Fibroblast of lung (primary cell): Measurements from ENCODE around the gene KYAT1. TPM values are rescaled to one million over a fixed set of nuclear protein-coding genes. Genes with fewer than 3 reads are reported as not detected.

Experiments
- DNase-seq, 2 donors: peaks; one replicate each; pipeline versions ENCODE4 v3.0.0 to v3.0.0-alpha.2; 2010; ENCODE audit warnings: low read depth in 2 of 2
- H2AFZ ChIP-seq: 2 replicates; pipeline ENCODE4 v1.5.1; 2012; ENCODE audit warnings: low read length, control low read depth, inconsistent platforms
- H3K27ac ChIP-seq: 2 replicates; pipeline ENCODE4 v1.5.1; 2011; ENCODE audit warnings: low read length, control low read depth; ENCODE audit not compliant: insufficient read depth
- H3K27me3 ChIP-seq: 2 replicates; pipeline ENCODE4 v1.5.1; 2011; ENCODE audit warnings: mild to moderate bottlenecking, low read length; ENCODE audit not compliant: control insufficient read depth, insufficient read depth
- H3K36me3 ChIP-seq: 2 replicates; pipeline ENCODE4 v1.5.1; 2011; ENCODE audit warnings: low read length; ENCODE audit not compliant: control insufficient read depth, insufficient read depth
- H3K4me1 ChIP-seq: 2 replicates; pipeline ENCODE4 v1.5.1; 2011; ENCODE audit warnings: low read length; ENCODE audit not compliant: control insufficient read depth, insufficient read depth; ENCODE audit errors: extremely low read depth
- H3K4me2 ChIP-seq: 2 replicates; pipeline ENCODE4 v1.5.1; 2011; ENCODE audit warnings: low read length, control low read depth; ENCODE audit not compliant: insufficient read depth; ENCODE audit errors: extremely low read depth
- H3K4me3 ChIP-seq, 4 experiments: fragments of 200-600 bp in 1 of 4; sonication (generic) in 1 of 4; replicated peaks in 1 of 4; 2 replicates each; pipeline ENCODE4 v1.5.1; 2011 to 2016; ENCODE audit warnings: low read length in 4 of 4, low read depth in 3 of 4, mild to moderate bottlenecking in 3 of 4, control low read depth in 2 of 4, inconsistent platforms in 1 of 4, mixed read lengths in 1 of 4; ENCODE audit not compliant: insufficient read depth in 1 of 4; ENCODE audit errors: control extremely low read depth in 1 of 4
- H3K79me2 ChIP-seq: 2 replicates; pipeline ENCODE4 v1.5.1; 2012; ENCODE audit warnings: mild to moderate bottlenecking, low read length, inconsistent platforms; ENCODE audit not compliant: control insufficient read depth, insufficient read depth
- H3K9ac ChIP-seq: 2 replicates; pipeline ENCODE4 v1.5.1; 2011; ENCODE audit warnings: mild to moderate bottlenecking, low read length, control low read depth; ENCODE audit not compliant: insufficient read depth
- H3K9me3 ChIP-seq: 2 replicates; pipeline ENCODE4 v1.5.1; 2012; ENCODE audit warnings: low read depth, low read length; ENCODE audit not compliant: control insufficient read depth, insufficient read depth
- H4K20me1 ChIP-seq: 2 replicates; pipeline ENCODE4 v1.5.1; 2011; ENCODE audit warnings: low read length; ENCODE audit not compliant: control insufficient read depth, insufficient read depth; ENCODE audit errors: extremely low read depth
- EZH2 ChIP-seq: IDR thresholded peaks from 2 replicates; pipeline ENCODE4 v1.5.1; 2012; ENCODE audit warnings: low read length, control low read depth, mild to moderate bottlenecking; ENCODE audit errors: missing control alignments
- polyA plus RNA-seq, 2 donors: library from polyadenylated mRNA; depleted of rRNA in 1 of 2; stranded (reverse) in 1 of 2; unstranded in 1 of 2; fragments of >200 nt; gene quantifications; 2 replicates each; pipeline ENCODE4 v1.2.1, GENCODE V29; 2011 to 2012; ENCODE audit warnings: missing spikeins in 1 of 2
- total RNA-seq: library from RNA; depleted of rRNA; stranded (reverse); fragments of >200 nt; gene quantifications from 2 replicates; pipeline ENCODE4 v1.2.1, GENCODE V29; 2014
- TF ChIP-seq, protein P1 (sequence below), 2 donors: IDR thresholded peaks in 1 of 2; conservative IDR thresholded peaks in 1 of 2; 1 replicate in 1 of 2; 2 replicates in 1 of 2; pipeline ENCODE4 v1.5.1; 2011 to 2012; ENCODE audit warnings: low read length in 2 of 2, control low read depth in 1 of 2, inconsistent platforms in 1 of 2, low read depth in 1 of 2, mild to moderate bottlenecking in 1 of 2

Gene KYAT1
- total and polyA plus RNA-seq, 2 donors (not counting 1 experiment from before 2014, with no cell fraction given): 4.7 to 12.4 TPM

- peaks cover 14% of the 10 kb centered on the region for H3K79me2 ChIP-seq
- TF ChIP-seq EZH2: no peak
- TF ChIP-seq, protein P1, sequence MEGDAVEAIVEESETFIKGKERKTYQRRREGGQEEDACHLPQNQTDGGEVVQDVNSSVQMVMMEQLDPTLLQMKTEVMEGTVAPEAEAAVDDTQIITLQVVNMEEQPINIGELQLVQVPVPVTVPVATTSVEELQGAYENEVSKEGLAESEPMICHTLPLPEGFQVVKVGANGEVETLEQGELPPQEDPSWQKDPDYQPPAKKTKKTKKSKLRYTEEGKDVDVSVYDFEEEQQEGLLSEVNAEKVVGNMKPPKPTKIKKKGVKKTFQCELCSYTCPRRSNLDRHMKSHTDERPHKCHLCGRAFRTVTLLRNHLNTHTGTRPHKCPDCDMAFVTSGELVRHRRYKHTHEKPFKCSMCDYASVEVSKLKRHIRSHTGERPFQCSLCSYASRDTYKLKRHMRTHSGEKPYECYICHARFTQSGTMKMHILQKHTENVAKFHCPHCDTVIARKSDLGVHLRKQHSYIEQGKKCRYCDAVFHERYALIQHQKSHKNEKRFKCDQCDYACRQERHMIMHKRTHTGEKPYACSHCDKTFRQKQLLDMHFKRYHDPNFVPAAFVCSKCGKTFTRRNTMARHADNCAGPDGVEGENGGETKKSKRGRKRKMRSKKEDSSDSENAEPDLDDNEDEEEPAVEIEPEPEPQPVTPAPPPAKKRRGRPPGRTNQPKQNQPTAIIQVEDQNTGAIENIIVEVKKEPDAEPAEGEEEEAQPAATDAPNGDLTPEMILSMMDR (conservative IDR thresholded peaks at IDR 0.05 in 1 of 2, IDR thresholded peaks at IDR 0.05 in 1 of 2; ENCODE audit: low read depth in 1 of 2, low read length in 2 of 2): no peak
- H4K20me1 ChIP-seq: no peaks in the 10 kb centered on the region
- H3K9ac ChIP-seq: no peak overlapping the region
- no peaks in the 10 kb centered on the region for H3K4me1 ChIP-seq
- no peaks in the 10 kb centered on the region for H3K9me3 ChIP-seq
- no peak overlapping the region for H2AFZ ChIP-seq
- peak overlapping the region; percentile 63 for H3K27ac ChIP-seq
- H3K27me3 ChIP-seq: no peaks in the 10 kb centered on the region
- H3K4me2 ChIP-seq: peak overlapping the region; percentile 84
- H3K36me3 ChIP-seq: peaks cover 11% of the 10 kb centered on the region
- H3K4me3 ChIP-seq: peak overlapping the region; percentile 76 to 93 (median 89)
- DNase-seq: peak; percentile 9 to 14
These were observed 94.1 kb downstream of the KYAT1 start for GRCh38 chr9:128787659-128788058.

GRCh38 chr9:128786681-128787601 lies 94.8 kb downstream of the KYAT1 start, which contains the start of gene TBC1D13:
Gene TBC1D13, plus strand, starts transcription at chr9:128787253. Its CDS starts 101 bp downstream, at chr9:128787354.
- Histone ChIP-seq H3K79me2 (peaks cover 14% of the 10 kb centered on the region), H3K4me1 (no peaks in the 10 kb centered on the region), H4K20me1 (no peaks in the 10 kb centered on the region), H3K36me3 (peaks cover 7% of the 10 kb centered on the region), H2AFZ (peak within 1 kb of the TSS; percentile 92), H3K27me3 (no peaks in the 10 kb centered on the region), H3K4me2 (peak within 1 kb of the TSS; percentile 90), H3K27ac (peak within 1 kb of the TSS; percentile 63), H3K4me3 (peak within 1 kb of the TSS; percentile 76 to 93 (median 89)), H3K9ac (peak within 1 kb of the TSS; percentile 83), H3K9me3 (no peaks in the 10 kb centered on the region)
- no peak for TF ChIP-seq EZH2
- TF ChIP-seq, protein P1 (conservative IDR thresholded peaks at IDR 0.05 in 1 of 2, IDR thresholded peaks at IDR 0.05 in 1 of 2; ENCODE audit: low read depth in 1 of 2, low read length in 2 of 2): no peak
- DNase-seq: peak; percentile 78

DNA sequence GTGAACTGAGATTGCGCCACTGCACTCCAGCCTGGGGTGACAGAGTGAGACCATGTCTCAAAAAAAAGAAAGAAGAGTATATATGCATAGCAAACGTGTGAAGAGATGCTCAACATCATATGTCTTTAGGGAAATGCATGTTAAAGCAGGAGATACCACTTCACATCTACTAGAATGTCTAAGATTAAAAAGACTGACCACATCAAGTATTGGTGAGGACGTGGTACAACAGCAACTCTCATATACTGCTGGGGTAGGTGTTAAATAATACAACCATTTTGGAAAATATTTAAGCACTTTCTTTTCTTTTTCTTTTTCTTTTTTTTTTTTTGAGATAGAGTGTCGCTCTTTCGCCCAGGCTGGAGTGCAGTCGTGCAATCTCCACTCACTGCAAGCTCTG lies 96.3 kb downstream of the KYAT1 start:
- DNase-seq: no peak
- Histone ChIP-seq H3K36me3 (peaks cover under 1% of the 10 kb centered on the region), H4K20me1 (no peaks in the 10 kb centered on the region), H3K4me3 (no peak overlapping the region), H3K9me3 (no peaks in the 10 kb centered on the region), H3K79me2 (peaks cover 14% of the 10 kb centered on the region), H2AFZ (no peak overlapping the region), H3K9ac (no peak overlapping the region), H3K4me1 (no peaks in the 10 kb centered on the region), H3K27ac (no peak overlapping the region), H3K4me2 (no peak overlapping the region), H3K27me3 (no peaks in the 10 kb centered on the region)
- no peak for TF ChIP-seq EZH2

Other genes with a start within 250 kb of the KYAT1 start
- gene DYNC2I2, start 225.1 kb downstream of the KYAT1 start, total RNA-seq: 35.7 and 41.5 TPM in 2 replicates
- 13.2 and 26.1 TPM in 2 replicates for gene DYNC2I2, start 225.1 kb downstream of the KYAT1 start, polyA plus RNA-seq
- gene SET, start 192.7 kb downstream of the KYAT1 start, total RNA-seq: 456 and 503 TPM in 2 replicates
- 256 and 288 TPM in 2 replicates for gene SET, start 192.7 kb downstream of the KYAT1 start, polyA plus RNA-seq
- gene PKN3, start 179.4 kb downstream of the KYAT1 start, total RNA-seq: 1.3 and 1.7 TPM in 2 replicates
- 1.8 and 4.6 TPM in 2 replicates for gene PKN3, start 179.4 kb downstream of the KYAT1 start, polyA plus RNA-seq
- 19.8 and 39.0 TPM in 2 replicates for gene ZDHHC12, start 157.8 kb downstream of the KYAT1 start, total RNA-seq
- 19.1 and 27.3 TPM in 2 replicates for gene ZDHHC12, start 157.8 kb downstream of the KYAT1 start, polyA plus RNA-seq
- gene ZER1, start 110.0 kb downstream of the KYAT1 start, total RNA-seq: 16.7 and 26.3 TPM in 2 replicates
- 18.5 and 21.5 TPM in 2 replicates for gene ZER1, start 110.0 kb downstream of the KYAT1 start, polyA plus RNA-seq
- 7.4 and 9.2 TPM in 2 replicates for gene TBC1D13, start 94.7 kb downstream of the KYAT1 start, total RNA-seq
- 20.6 and 24.9 TPM in 2 replicates for gene TBC1D13, start 94.7 kb downstream of the KYAT1 start, polyA plus RNA-seq
- 15.5 and 22.9 TPM in 2 replicates for gene ENDOG, start 63.5 kb downstream of the KYAT1 start, total RNA-seq
- gene ENDOG, start 63.5 kb downstream of the KYAT1 start, polyA plus RNA-seq: 5.2 and 9.6 TPM in 2 replicates
- 7.4 and 8.7 TPM in 2 replicates for gene SPOUT1, start 52.2 kb downstream of the KYAT1 start, total RNA-seq
- gene SPOUT1, start 52.2 kb downstream of the KYAT1 start, polyA plus RNA-seq: 9.0 and 18.1 TPM in 2 replicates
- gene LRRC8A, start 183 bp upstream of the KYAT1 start, total RNA-seq: 26.1 and 28.5 TPM in 2 replicates
- 35.4 and 45.0 TPM in 2 replicates for gene LRRC8A, start 183 bp upstream of the KYAT1 start, polyA plus RNA-seq
- 12.3 and 20.0 TPM in 2 replicates for gene PHYHD1, start 39.0 kb upstream of the KYAT1 start, total RNA-seq
- 9.8 and 17.7 TPM in 2 replicates for gene PHYHD1, start 39.0 kb upstream of the KYAT1 start, polyA plus RNA-seq
- gene DOLK, start 65.7 kb upstream of the KYAT1 start, total RNA-seq: 24.9 and 29.9 TPM in 2 replicates
- 31.4 and 37.5 TPM in 2 replicates for gene DOLK, start 65.7 kb upstream of the KYAT1 start, polyA plus RNA-seq
- 28.5 and 31.4 TPM in 2 replicates for gene NUP188, start 65.7 kb upstream of the KYAT1 start, total RNA-seq
- gene NUP188, start 65.7 kb upstream of the KYAT1 start, polyA plus RNA-seq: 28.8 and 65.8 TPM in 2 replicates
- 27.5 and 42.3 TPM in 2 replicates for gene SH3GLB2, start 146.4 kb upstream of the KYAT1 start, total RNA-seq
- 27.3 and 38.7 TPM in 2 replicates for gene SH3GLB2, start 146.4 kb upstream of the KYAT1 start, polyA plus RNA-seq
- gene MIGA2, start 154.7 kb upstream of the KYAT1 start, total RNA-seq: 20.8 and 23.3 TPM in 2 replicates
- gene MIGA2, start 154.7 kb upstream of the KYAT1 start, polyA plus RNA-seq: 9.8 and 11.4 TPM in 2 replicates
- gene DOLPP1, start 199.2 kb upstream of the KYAT1 start, total RNA-seq: 4.9 and 7.4 TPM in 2 replicates
- 9.7 and 12.2 TPM in 2 replicates for gene DOLPP1, start 199.2 kb upstream of the KYAT1 start, polyA plus RNA-seq
- 33.6 and 45.1 TPM in 2 replicates for gene CRAT, start 228.8 kb upstream of the KYAT1 start, total RNA-seq
- gene CRAT, start 228.8 kb upstream of the KYAT1 start, polyA plus RNA-seq: 34.0 and 37.4 TPM in 2 replicates
- 159 and 203 TPM in 2 replicates for gene PTPA, start 229.5 kb upstream of the KYAT1 start, total RNA-seq
- 189 and 190 TPM in 2 replicates for gene PTPA, start 229.5 kb upstream of the KYAT1 start, polyA plus RNA-seq